Measurements from ENCODE around the gene STK24. TPM values are rescaled to one million over a fixed set of nuclear protein-coding genes. Genes with fewer than 3 reads are reported as not detected.
"Not testable (repeated sequence)": the region's sequence is repeated elsewhere in the genome, so short reads cannot be mapped to it uniquely, and the experiment has no call there.

STK24 gene
- 100 to 1,000 TPM; 146 to 173 TPM for total RNA-seq

GRCh38 chr13:98576963-98577835 lies at the start of gene STK24:
Gene STK24, minus strand, starts transcription at chr13:98577107. Its CDS starts 321 bp downstream, at chr13:98576786.
- POLR2A ChIA-PET = interaction anchor here (0.6 to 1.1 kb wide), 5 partner anchors 28 to 86 kb away, joined by 3 to 9 read pairs (median 5); no protein-coding TSS in a partner anchor
- H3K36me3 Mint-ChIP-seq (ENCODE audit: low read depth) = peaks cover 21% of the 10 kb centered on the region
- ATAC-seq (peak; percentile 42), DNase-seq (peak; percentile 75)
- intact Hi-C loops (cut with DNase I, micrococcal nuclease) = loop anchor here (1.0 to 10.0 kb wide), 8 partner anchors 76 to 1352 kb away; partner anchors contain the start of genes MBNL2 (in 1 of the 2), RAP2A (in 1 of the 2) and UBAC2 (in 1 of the 2)
- H3K27me3 Mint-ChIP-seq = no peaks in the 10 kb centered on the region
- peaks cover 39% of the 10 kb centered on the region for H3K4me1 Mint-ChIP-seq
- H3K4me3 Mint-ChIP-seq = peak within 1 kb of the TSS; percentile 95
- H3K27ac Mint-ChIP-seq = peak within 1 kb of the TSS; percentile 76
- CTCF ChIA-PET = interaction anchor here (0.9 to 1.6 kb wide), 3 partner anchors 37 to 132 kb away, joined by 3 to 4 read pairs (median 3); no protein-coding TSS in a partner anchor
- H3K9me3 Mint-ChIP-seq (ENCODE audit: low read depth) = no peaks in the 10 kb centered on the region

GRCh38 chr13:98626298-98626935 lies 49.5 kb upstream of the STK24 start:
- no peak for DNase-seq
- ChIA-PET POLR2A (interaction anchor here (0.7 kb wide), 1 partner anchor 22 kb away, joined by 3 read pairs; no protein-coding TSS in a partner anchor), CTCF (interaction anchor here (0.6 to 2.0 kb wide), 2 partner anchors 181 to 1296 kb away, joined by 3 to 5 read pairs; no protein-coding TSS in a partner anchor)
- intact Hi-C loops (cut with DNase I, micrococcal nuclease) = no loop called here
- no peaks in the 10 kb centered on the region for H3K9me3 Mint-ChIP-seq (ENCODE audit: low read depth)
- no peak overlapping the region for H3K4me3 Mint-ChIP-seq
- H3K36me3 Mint-ChIP-seq (ENCODE audit: low read depth) = no peaks in the 10 kb centered on the region
- H3K27ac Mint-ChIP-seq = no peak overlapping the region
- no peak for ATAC-seq
- no peaks in the 10 kb centered on the region for H3K27me3 Mint-ChIP-seq
- no peaks in the 10 kb centered on the region for H3K4me1 Mint-ChIP-seq

- H3K27me3 Mint-ChIP-seq; H3K4me1 Mint-ChIP-seq; H3K36me3 Mint-ChIP-seq (ENCODE audit: low read depth); intact Hi-C loops (cut with DNase I, micrococcal nuclease); ATAC-seq; H3K4me3 Mint-ChIP-seq; H3K9me3 Mint-ChIP-seq (ENCODE audit: low read depth); H3K27ac Mint-ChIP-seq; DNase-seq: not testable (repeated sequence)
- CTCF ChIA-PET = interaction anchor here (1.1 to 2.9 kb wide), 2 partner anchors 21 to 29 kb away, joined by 3 to 7 read pairs; no protein-coding TSS in a partner anchor
- POLR2A ChIA-PET = interaction anchor here (0.6 kb wide), 1 partner anchor 62 kb away, joined by 3 read pairs; no protein-coding TSS in a partner anchor
These were observed 47.7 kb upstream of the STK24 start for GRCh38 chr13:98624589-98624988.

- Mint-ChIP-seq H3K27me3 (no peaks in the 10 kb centered on the region), H3K4me3 (no peak overlapping the region), H3K4me1 (no peaks in the 10 kb centered on the region), H3K9me3 (ENCODE audit: low read depth) (no peaks in the 10 kb centered on the region), H3K36me3 (ENCODE audit: low read depth) (no peaks in the 10 kb centered on the region), H3K27ac (no peak overlapping the region)
- no peak for ATAC-seq
- no peak for DNase-seq
- intact Hi-C loops (cut with DNase I, micrococcal nuclease) = no loop called here
- ChIA-PET CTCF (interaction anchor here (0.6 kb wide), 1 partner anchor 65 kb away, joined by 3 read pairs; no protein-coding TSS in a partner anchor), POLR2A (no interaction called here)
These were observed 46.0 kb upstream of the STK24 start for GRCh38 chr13:98622931-98623331.

- ChIA-PET POLR2A (no interaction called here), CTCF (interaction anchor here (0.6 to 1.3 kb wide), 3 partner anchors 34 to 299 kb away, joined by 3 to 4 read pairs (median 3); no protein-coding TSS in a partner anchor)
- H3K36me3 Mint-ChIP-seq (ENCODE audit: low read depth) = no peaks in the 10 kb centered on the region
- H3K4me3 Mint-ChIP-seq = no peak overlapping the region
- no peaks in the 10 kb centered on the region for H3K9me3 Mint-ChIP-seq (ENCODE audit: low read depth)
- DNase-seq (no peak), ATAC-seq (no peak)
- H3K4me1 Mint-ChIP-seq = no peaks in the 10 kb centered on the region
- intact Hi-C loops (cut with DNase I, micrococcal nuclease) = no loop called here
- no peaks in the 10 kb centered on the region for H3K27me3 Mint-ChIP-seq
- H3K27ac Mint-ChIP-seq = no peak overlapping the region
These were observed 42.6 kb upstream of the STK24 start for GRCh38 chr13:98619556-98619955.

GRCh38 chr13:98615595-98615994 lies 38.7 kb upstream of the STK24 start:
- H3K4me3 Mint-ChIP-seq; DNase-seq; H3K27me3 Mint-ChIP-seq; H3K4me1 Mint-ChIP-seq; ATAC-seq; H3K36me3 Mint-ChIP-seq (ENCODE audit: low read depth); H3K9me3 Mint-ChIP-seq (ENCODE audit: low read depth); intact Hi-C loops (cut with DNase I, micrococcal nuclease); H3K27ac Mint-ChIP-seq; POLR2A ChIA-PET: not testable (repeated sequence)
- CTCF ChIA-PET = interaction anchor here (0.6 to 2.3 kb wide), 2 partner anchors 37 to 1506 kb away, joined by 4 to 9 read pairs; no protein-coding TSS in a partner anchor

- no peaks in the 10 kb centered on the region for H3K27me3 Mint-ChIP-seq
- no peak for ATAC-seq
- no peak for DNase-seq
- no peak overlapping the region for H3K27ac Mint-ChIP-seq
- no peak overlapping the region for H3K4me3 Mint-ChIP-seq
- H3K36me3 Mint-ChIP-seq (ENCODE audit: low read depth) = no peaks in the 10 kb centered on the region
- no peaks in the 10 kb centered on the region for H3K9me3 Mint-ChIP-seq (ENCODE audit: low read depth)
- POLR2A ChIA-PET = no interaction called here
- CTCF ChIA-PET = interaction anchor here (2.3 kb wide), 1 partner anchor 39 kb away, joined by 9 read pairs; no protein-coding TSS in a partner anchor
- intact Hi-C loops (cut with DNase I, micrococcal nuclease) = no loop called here
- H3K4me1 Mint-ChIP-seq = no peaks in the 10 kb centered on the region
These were observed 36.7 kb upstream of the STK24 start for GRCh38 chr13:98613591-98613990.

- H3K27ac Mint-ChIP-seq = no peak overlapping the region
- CTCF ChIA-PET = no interaction called here
- H3K27me3 Mint-ChIP-seq = no peaks in the 10 kb centered on the region
- POLR2A ChIA-PET = no interaction called here
- intact Hi-C loops (cut with DNase I, micrococcal nuclease) = no loop called here
- ATAC-seq (no peak), DNase-seq (no peak)
- no peaks in the 10 kb centered on the region for H3K36me3 Mint-ChIP-seq (ENCODE audit: low read depth)
- H3K9me3 Mint-ChIP-seq (ENCODE audit: low read depth) = no peaks in the 10 kb centered on the region
- no peak overlapping the region for H3K4me3 Mint-ChIP-seq
- peaks cover 2% of the 10 kb centered on the region for H3K4me1 Mint-ChIP-seq
These were observed 32.8 kb upstream of the STK24 start for GRCh38 chr13:98609756-98610155.

GRCh38 chr13:98606296-98606695 lies 29.4 kb upstream of the STK24 start:
- Mint-ChIP-seq H3K4me3 (no peak overlapping the region), H3K27ac (no peak overlapping the region), H3K4me1 (peaks cover 2% of the 10 kb centered on the region), H3K36me3 (ENCODE audit: low read depth) (no peaks in the 10 kb centered on the region), H3K9me3 (ENCODE audit: low read depth) (no peaks in the 10 kb centered on the region), H3K27me3 (no peaks in the 10 kb centered on the region)
- ATAC-seq (no peak), DNase-seq (no peak)
- intact Hi-C loops (cut with DNase I, micrococcal nuclease) = no loop called here
- ChIA-PET POLR2A (no interaction called here), CTCF (no interaction called here)

GRCh38 chr13:98599502-98600328 lies 22.8 kb upstream of the STK24 start:
- H3K36me3 Mint-ChIP-seq (ENCODE audit: low read depth) = no peaks in the 10 kb centered on the region
- DNase-seq (no peak), ATAC-seq (no peak)
- ChIA-PET CTCF (no interaction called here), POLR2A (no interaction called here)
- H3K4me3 Mint-ChIP-seq = no peak overlapping the region
- H3K27ac Mint-ChIP-seq = no peak overlapping the region
- intact Hi-C loops (cut with DNase I, micrococcal nuclease) = no loop called here
- no peaks in the 10 kb centered on the region for H3K9me3 Mint-ChIP-seq (ENCODE audit: low read depth)
- H3K27me3 Mint-ChIP-seq = no peaks in the 10 kb centered on the region
- peaks cover 16% of the 10 kb centered on the region for H3K4me1 Mint-ChIP-seq

- CTCF ChIA-PET = interaction anchor here (0.6 to 1.7 kb wide), 4 partner anchors 9 to 260 kb away, joined by 3 to 4 read pairs (median 3); no protein-coding TSS in a partner anchor
- H3K27ac Mint-ChIP-seq = peak overlapping the region; percentile 20
- ATAC-seq (no peak), DNase-seq (no peak)
- no peaks in the 10 kb centered on the region for H3K27me3 Mint-ChIP-seq
- H3K9me3 Mint-ChIP-seq (ENCODE audit: low read depth) = no peaks in the 10 kb centered on the region
- H3K36me3 Mint-ChIP-seq (ENCODE audit: low read depth) = no peaks in the 10 kb centered on the region
- POLR2A ChIA-PET = interaction anchor here (0.6 kb wide), 1 partner anchor 1371 kb away, joined by 11 read pairs; no protein-coding TSS in a partner anchor
- no peak overlapping the region for H3K4me3 Mint-ChIP-seq
- peaks cover 16% of the 10 kb centered on the region for H3K4me1 Mint-ChIP-seq
- intact Hi-C loops (cut with DNase I, micrococcal nuclease) = no loop called here
These were observed 21.1 kb upstream of the STK24 start for GRCh38 chr13:98598043-98598442.
